Breast epithelium (tissue), 3 donors: ENCODE data around the gene DAZL.

Source experiments
- CTCF ChIP-seq, 3 donors: fragments of 450-650 bp; IDR thresholded peaks; one replicate each; pipeline ENCODE4 v1.5.1; 2016 to 2017; ENCODE audit warnings: antibody characterized with exemption in 3 of 3, mild to moderate bottlenecking in 3 of 3, moderate library complexity in 3 of 3
- POLR2A ChIP-seq: fragments of 450-650 bp; IDR thresholded peaks from one replicate; pipeline ENCODE4 v1.6.1; 2016; ENCODE audit warnings: antibody characterized with exemption, mild to moderate bottlenecking, moderate library complexity

GRCh38 chr3:16607718-16608117 is 2.5 kb upstream of the DAZL start:
- no peak for TF ChIP-seq CTCF (IDR thresholded peaks at IDR 0.05)
- no peak for TF ChIP-seq POLR2A
